Bronchial epithelial cell (primary cell): ENCODE data around the gene NCK1. TPM values are rescaled to one million over a fixed set of nuclear protein-coding genes. Genes with fewer than 3 reads are reported as not detected.
"Not testable (repeated sequence)": the region's sequence is repeated elsewhere in the genome, so short reads cannot be mapped to it uniquely, and the experiment has no call there.

Source experiments
- DNase-seq: peaks from one replicate; pipeline ENCODE4 v3.0.0-alpha.2; 2010; ENCODE audit warnings: low read depth
- FAIRE-seq: peaks from 2 replicates; lab custom pipeline; 2011; peaks lifted over from hg19 to GRCh38; lab: Jason Lieb, UNC
- H3K27me3 ChIP-seq: 2 replicates; pipeline ENCODE4 v1.5.1; 2011; ENCODE audit warnings: low read length; ENCODE audit not compliant: control insufficient read depth, insufficient read depth
- H3K36me3 ChIP-seq: 2 replicates; pipeline ENCODE4 v1.5.1; 2011; ENCODE audit warnings: low read length; ENCODE audit not compliant: control insufficient read depth, insufficient read depth
- H3K4me3 ChIP-seq: 2 replicates; pipeline ENCODE4 v1.5.1; 2011; ENCODE audit warnings: mild to moderate bottlenecking, low read depth, low read length, control low read depth
- CTCF ChIP-seq: IDR thresholded peaks from 2 replicates; pipeline ENCODE4 v1.5.1; 2011; ENCODE audit warnings: mild to moderate bottlenecking, moderate library complexity, low read length, control low read depth, inconsistent platforms; ENCODE audit not compliant: insufficient read depth, severe bottlenecking
- total RNA-seq: library from RNA; depleted of rRNA; stranded (reverse); fragments of >200 nt; gene quantifications from 2 replicates; pipeline ENCODE4 v1.2.1, GENCODE V29; 2014

Gene NCK1
- total RNA-seq, 1 donor from 2014 or later = 81.6 TPM

GRCh38 chr3:136852180-136852579 lies 9.8 kb upstream of the NCK1 start:
- Histone ChIP-seq H3K4me3 (no peak overlapping the region), H3K36me3 (no peaks in the 10 kb centered on the region), H3K27me3 (no peaks in the 10 kb centered on the region)
- no peak for FAIRE-seq
- DNase-seq = no peak
- TF ChIP-seq CTCF = no peak

- FAIRE-seq = no peak
- DNase-seq = no peak
- H3K36me3 ChIP-seq = no peaks in the 10 kb centered on the region
- no peak overlapping the region for H3K4me3 ChIP-seq
- TF ChIP-seq CTCF = no peak
- no peaks in the 10 kb centered on the region for H3K27me3 ChIP-seq
Measured at GRCh38 chr3:136856665-136857064, 5.3 kb upstream of the NCK1 start.

GRCh38 chr3:136858381-136858780 lies 3.6 kb upstream of the NCK1 start:
- DNase-seq = no peak
- H3K4me3 ChIP-seq = no peak overlapping the region
- no peak for FAIRE-seq
- H3K27me3 ChIP-seq = no peaks in the 10 kb centered on the region
- no peaks in the 10 kb centered on the region for H3K36me3 ChIP-seq
- no peak for TF ChIP-seq CTCF

- no peaks in the 10 kb centered on the region for H3K36me3 ChIP-seq
- FAIRE-seq (no peak), DNase-seq (no peak)
- TF ChIP-seq CTCF = no peak
- H3K27me3 ChIP-seq = no peaks in the 10 kb centered on the region
- no peak overlapping the region for H3K4me3 ChIP-seq
Measured at GRCh38 chr3:136860541-136860940, 1.5 kb upstream of the NCK1 start.

GRCh38 chr3:136862617-136863322 lies 762 bp downstream of the NCK1 start:
- no peak for TF ChIP-seq CTCF
- FAIRE-seq (no peak), DNase-seq (peak; percentile 64)
- Histone ChIP-seq H3K36me3 (no peaks in the 10 kb centered on the region), H3K4me3 (peak overlapping the region; percentile 96), H3K27me3 (no peaks in the 10 kb centered on the region)

- Histone ChIP-seq H3K27me3 (no peaks in the 10 kb centered on the region), H3K4me3 (no peak overlapping the region), H3K36me3 (peaks cover 5% of the 10 kb centered on the region)
- FAIRE-seq (no peak), DNase-seq (no peak)
- no peak for TF ChIP-seq CTCF
Measured at GRCh38 chr3:136869282-136869681, 7.3 kb downstream of the NCK1 start.

- not testable (repeated sequence) for H3K36me3 ChIP-seq
Measured at GRCh38 chr3:136872258-136872657, 10.2 kb downstream of the NCK1 start.

GRCh38 chr3:136879510-136879909 lies 17.5 kb downstream of the NCK1 start:
- not testable (repeated sequence) for FAIRE-seq, H3K36me3 ChIP-seq, H3K4me3 ChIP-seq, DNase-seq, H3K27me3 ChIP-seq

More at GRCh38 chr3:136872258-136872657, 10.2 kb downstream of the NCK1 start:
- not testable (repeated sequence) for H3K4me3 ChIP-seq, FAIRE-seq, H3K27me3 ChIP-seq, DNase-seq
